NCI-H2196 (cell line): ENCODE data around the gene GAS7.

Source experiments
- DNase-seq: peaks from one replicate; lab custom pipeline; 2025; ENCODE audit not compliant: unreplicated experiment; lab: John Stamatoyannopoulos, UW

GAS7 gene

GRCh38 chr17:9899280-9900043, 298.9 kb downstream of the GAS7 start:
- no peak for DNase-seq

GRCh38 chr17:9898812-9899211, 299.6 kb downstream of the GAS7 start:
- no peak for DNase-seq

GRCh38 chr17:9897372-9897968, 300.9 kb downstream of the GAS7 start:
- DNase-seq, result no peak

GRCh38 chr17:9895923-9896322, 302.5 kb downstream of the GAS7 start:
- DNase-seq, result no peak

- DNase-seq, result no peak
These were observed 304.2 kb downstream of the GAS7 start for GRCh38 chr17:9894231-9894630.

GRCh38 chr17:9893411-9894012, 304.9 kb downstream of the GAS7 start:
- DNase-seq, result no peak

- no peak for DNase-seq
These were observed 308.3 kb downstream of the GAS7 start for GRCh38 chr17:9890124-9890523.

GRCh38 chr17:9887508-9887907, 310.9 kb downstream of the GAS7 start:
- no peak for DNase-seq

- no peak for DNase-seq
These were observed 312.1 kb downstream of the GAS7 start for GRCh38 chr17:9886141-9886930.

GRCh38 chr17:9883451-9883850, 315.0 kb downstream of the GAS7 start:
- no peak for DNase-seq

GRCh38 chr17:9880582-9880999, 317.8 kb downstream of the GAS7 start:
- DNase-seq, result no peak

GRCh38 chr17:9878786-9879525, 319.4 kb downstream of the GAS7 start:
- DNase-seq, result no peak

GRCh38 chr17:9878356-9878755, 320.1 kb downstream of the GAS7 start:
- no peak for DNase-seq

GRCh38 chr17:9875441-9875840, 323.0 kb downstream of the GAS7 start:
- DNase-seq, result no peak

GRCh38 chr17:9874722-9875121, 323.7 kb downstream of the GAS7 start:
- no peak for DNase-seq

- DNase-seq, result no peak
These were observed 325.6 kb downstream of the GAS7 start for GRCh38 chr17:9872852-9873251.

GRCh38 chr17:9868552-9868951, 329.9 kb downstream of the GAS7 start:
- DNase-seq, result no peak

GRCh38 chr17:9865586-9865985, 332.8 kb downstream of the GAS7 start:
- DNase-seq, result no peak

GRCh38 chr17:9862949-9863348, 335.5 kb downstream of the GAS7 start:
- no peak for DNase-seq

- DNase-seq, result no peak
These were observed 336.2 kb downstream of the GAS7 start for GRCh38 chr17:9862220-9862619.

- no peak for DNase-seq
These were observed 337.6 kb downstream of the GAS7 start for GRCh38 chr17:9860851-9861250.
